Left lung (tissue), 10 donors: ENCODE measurements around the gene RSAD1. TPM values are rescaled to one million over a fixed set of nuclear protein-coding genes. Genes with fewer than 3 reads are reported as not detected.

Experiments
- ATAC-seq: fragments of 200-7000 bp; cut with Tn5 transposase; one replicate; pipeline ENCODE4 v1.9.1; 2020; ENCODE audit warnings: moderate library complexity
- DNase-seq, 4 donors: peaks; one replicate each; pipeline ENCODE4 v3.0.0-alpha.2; 2013 to 2020
- H3K27ac ChIP-seq, 2 donors: fragments of 200-600 bp; sonication (generic) in 1 of 2; one replicate each; pipeline versions ENCODE4 v1.5.0 to v1.8.0; 2020 to 2021
- H3K27me3 ChIP-seq, 2 donors: fragments of 200-600 bp; sonication (generic) in 1 of 2; one replicate each; pipeline versions ENCODE4 v1.5.0 to v1.8.0; 2020 to 2021
- H3K36me3 ChIP-seq, 2 donors: fragments of 200-600 bp; sonication (generic) in 1 of 2; one replicate each; pipeline versions ENCODE4 v1.5.0 to v1.8.0; 2020 to 2021
- H3K4me1 ChIP-seq, 2 donors: fragments of 200-600 bp; one replicate each; pipeline ENCODE4 v1.8.0; 2021
- H3K4me3 ChIP-seq, 2 donors: fragments of 200-600 bp; sonication (generic) in 1 of 2; one replicate each; pipeline versions ENCODE4 v1.5.0 to v1.8.0; 2020 to 2021; ENCODE audit warnings: mild to moderate bottlenecking in 1 of 2
- H3K9me3 ChIP-seq, 2 donors: fragments of 200-600 bp; sonication (generic) in 1 of 2; one replicate each; pipeline versions ENCODE4 v1.5.0 to v1.8.0; 2020 to 2021
- CTCF ChIP-seq, 2 donors: fragments of 200-600 bp; sonication (generic) in 1 of 2; IDR thresholded peaks; one replicate each; pipeline versions ENCODE4 v1.5.0 to v1.8.0; 2021; ENCODE audit warnings: antibody characterized with exemption in 2 of 2
- intact Hi-C, 2 donors: fragments of 100-400 bp; cut with DNase I; formaldehyde crosslinking; loops; one replicate each; pipeline versions ENCODE4 v1.11.2 to v1.14.2; 2022
- polyA plus RNA-seq, 6 donors: library from polyadenylated mRNA; unstranded; fragments of 120-200 nt; gene quantifications; one replicate each; pipeline ENCODE4 v1.2.1, GENCODE V29; 2013; ENCODE audit not compliant: insufficient read length in 6 of 6
- total RNA-seq, 2 donors: library from RNA; stranded (reverse); fragmentation: NEBNext Ultra II Directional; extraction: Animal tissue kit (Norgen Biotek cat#: 25700); gene quantifications; one replicate each; pipeline ENCODE4 v1.2.1, GENCODE V29; 2021
- donor health status: DM: no; HTN: yes; CAD: no.
- donor health status: DM: no; HTN: no; CAD: no.

Gene RSAD1
- total and polyA plus RNA-seq, 8 donors: 28.5 to 61.5 (median 47.2) TPM

DNA sequence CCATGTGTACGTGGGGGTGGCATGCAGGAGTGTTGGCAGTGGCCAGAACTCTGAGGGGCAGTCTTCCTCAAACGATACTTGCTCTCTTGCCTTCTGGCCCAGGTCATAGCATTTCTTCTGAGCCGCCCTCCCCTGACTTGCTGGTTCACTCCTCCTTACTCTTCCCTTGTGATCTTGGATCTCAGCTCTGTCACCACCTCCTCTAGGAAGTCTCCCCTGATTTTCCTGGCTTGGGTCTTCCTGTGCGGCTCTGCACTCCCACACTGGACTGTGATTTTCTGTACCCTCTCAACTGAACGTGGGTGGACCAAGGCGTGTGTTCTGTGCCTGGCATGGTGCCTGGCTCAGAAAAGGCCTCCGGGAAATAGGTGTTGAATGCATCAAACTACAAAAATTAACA lies 56.7 kb downstream of the RSAD1 start:
- no peaks in the 10 kb centered on the region for H3K9me3 ChIP-seq
- no peak for TF ChIP-seq CTCF (IDR thresholded peaks at IDR 0.05)
- no peak for ATAC-seq
- DNase-seq: no peak
- H3K4me3 ChIP-seq: no peak overlapping the region
- intact Hi-C loops: no loop called here
- H3K27me3 ChIP-seq: peaks cover 15 to 48% of the 10 kb centered on the region in 2 donors
- no peak overlapping the region for H3K27ac ChIP-seq
- peaks cover 10 to 23% of the 10 kb centered on the region in 2 donors for H3K4me1 ChIP-seq
- H3K36me3 ChIP-seq: no peaks in the 10 kb centered on the region

Other genes with a start within 250 kb of the RSAD1 start
- gene TMEM92, start 204.4 kb upstream of the RSAD1 start, total RNA-seq: 10 to 100 TPM in 1 of 2 donors, 1 to 10 TPM in 1; 4.4 to 10.7 TPM
- gene TMEM92, start 204.4 kb upstream of the RSAD1 start, polyA plus RNA-seq: 1 to 10 TPM; 4.4 to 6.8 (median 6.4) TPM
- 10 to 100 TPM; 19.6 to 24.3 TPM for gene XYLT2, start 132.7 kb upstream of the RSAD1 start, total RNA-seq
- gene XYLT2, start 132.7 kb upstream of the RSAD1 start, polyA plus RNA-seq: 10 to 100 TPM; 18.6 to 25.0 (median 21.4) TPM
- gene MRPL27, start 105.7 kb upstream of the RSAD1 start, total RNA-seq: 10 to 100 TPM; 52.5 to 53.8 TPM
- gene MRPL27, start 105.7 kb upstream of the RSAD1 start, polyA plus RNA-seq: 10 to 100 TPM; 53.9 to 60.1 (median 56.4) TPM
- gene EME1, start 105.6 kb upstream of the RSAD1 start, total RNA-seq: 1 to 10 TPM; 2.6 to 3.8 TPM
- gene EME1, start 105.6 kb upstream of the RSAD1 start, polyA plus RNA-seq: 10 to 100 TPM in 4 of 6 donors, 1 to 10 TPM in 2; 7.9 to 12.7 (median 11.4) TPM
- 100 to 1,000 TPM; 102 to 151 TPM for gene LRRC59, start 81.3 kb upstream of the RSAD1 start, total RNA-seq
- gene LRRC59, start 81.3 kb upstream of the RSAD1 start, polyA plus RNA-seq: 10 to 100 TPM; 43.6 to 65.5 (median 49.2) TPM
- gene ACSF2, start 52.6 kb upstream of the RSAD1 start, total RNA-seq: 100 to 1,000 TPM in 1 of 2 donors, 10 to 100 TPM in 1; 60.9 to 148 TPM
- 100 to 1,000 TPM; 106 to 146 (median 124) TPM for gene ACSF2, start 52.6 kb upstream of the RSAD1 start, polyA plus RNA-seq
- under 1 TPM; 0.17 to 0.21 TPM for gene CHAD, start 10.0 kb upstream of the RSAD1 start, total RNA-seq
- gene CHAD, start 10.0 kb upstream of the RSAD1 start, polyA plus RNA-seq: 1 to 10 TPM; 3.9 to 9.8 (median 5.5) TPM
- gene MYCBPAP, start 29.6 kb downstream of the RSAD1 start, total RNA-seq: 1 to 10 TPM; 1.4 to 2.7 TPM
- gene MYCBPAP, start 29.6 kb downstream of the RSAD1 start, polyA plus RNA-seq: 1 to 10 TPM; 5.1 to 9.1 (median 6.1) TPM
- gene EPN3, start 53.9 kb downstream of the RSAD1 start, total RNA-seq: 1 to 10 TPM in 1 of 2 donors, under 1 TPM in 1; 0.55 to 6.4 TPM
- 1 to 10 TPM; 3.2 to 5.6 (median 4.3) TPM for gene EPN3, start 53.9 kb downstream of the RSAD1 start, polyA plus RNA-seq
- gene SPATA20, start 68.3 kb downstream of the RSAD1 start, total RNA-seq: 10 to 100 TPM; 37.6 to 57.2 TPM
- gene SPATA20, start 68.3 kb downstream of the RSAD1 start, polyA plus RNA-seq: 10 to 100 TPM; 41.1 to 60.5 (median 47.7) TPM
- gene CACNA1G, start 81.9 kb downstream of the RSAD1 start, total RNA-seq: 1 to 10 TPM in 1 of 2 donors, under 1 TPM in 1; 0.50 to 4.3 TPM
- 10 to 100 TPM; 16.6 to 38.2 (median 21.7) TPM for gene CACNA1G, start 81.9 kb downstream of the RSAD1 start, polyA plus RNA-seq
- gene ABCC3, start 156.0 kb downstream of the RSAD1 start, total RNA-seq: 100 to 1,000 TPM in 1 of 2 donors, 10 to 100 TPM in 1; 52.3 to 120 TPM
- 10 to 100 TPM; 30.9 to 82.4 (median 47.5) TPM for gene ABCC3, start 156.0 kb downstream of the RSAD1 start, polyA plus RNA-seq
- gene ANKRD40, start 229.1 kb downstream of the RSAD1 start, total RNA-seq: 10 to 100 TPM; 42.2 to 47.1 TPM
- 10 to 100 TPM; 44.5 to 52.0 (median 47.1) TPM for gene ANKRD40, start 229.1 kb downstream of the RSAD1 start, polyA plus RNA-seq
- 10 to 100 TPM; 76.1 to 89.2 TPM for gene LUC7L3, start 240.7 kb downstream of the RSAD1 start, total RNA-seq
- gene LUC7L3, start 240.7 kb downstream of the RSAD1 start, polyA plus RNA-seq: 100 to 1,000 TPM; 559 to 831 (median 685) TPM